Measurements from ENCODE around the gene ZFYVE28.

DNA sequence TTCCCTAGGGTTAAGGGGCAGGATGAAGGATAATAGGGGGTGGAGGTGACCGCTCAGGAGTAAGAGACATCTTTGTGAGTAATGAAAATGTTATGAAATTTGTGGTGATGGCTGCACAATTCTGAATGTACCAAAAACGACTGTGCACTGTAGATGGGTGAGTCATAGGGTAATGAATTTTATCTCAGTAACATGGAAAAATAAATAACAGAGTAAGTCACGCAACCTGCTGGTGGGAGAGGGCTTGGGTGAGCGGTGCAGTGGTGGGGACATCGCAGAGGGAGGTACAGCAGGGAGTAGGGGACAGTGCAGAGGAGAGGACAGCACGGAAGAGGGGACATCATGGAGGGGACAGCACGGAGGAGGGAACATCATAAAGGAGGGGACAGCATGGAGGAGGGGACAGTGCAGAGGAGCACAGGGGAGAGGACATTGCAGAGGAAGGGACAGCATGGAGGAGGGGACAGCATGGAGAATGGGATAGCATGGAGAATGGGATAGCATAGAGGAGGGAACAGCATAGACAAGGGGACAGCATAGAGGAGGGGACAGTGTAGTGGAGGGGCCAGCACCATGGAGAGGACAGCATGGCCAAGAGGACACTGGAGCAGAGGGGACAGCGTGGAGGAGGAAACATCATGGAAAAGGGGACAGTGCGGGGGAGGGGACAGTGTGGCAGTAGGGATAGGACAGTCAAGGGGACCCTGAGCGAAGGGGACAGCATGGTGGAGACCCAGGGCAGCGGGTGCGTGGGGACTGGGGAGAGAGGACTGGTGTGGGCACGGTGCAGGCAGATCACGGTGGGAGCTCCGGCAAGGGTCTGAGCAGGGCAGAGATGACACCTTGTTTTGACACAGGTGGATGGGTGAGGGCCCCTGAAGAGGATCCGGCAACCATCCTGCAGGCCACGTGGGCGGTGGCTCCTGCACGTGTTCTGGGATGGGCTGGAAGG, 88.1 kb downstream of the ZFYVE28 start:
- TF ChIP-seq, protein P1, sequence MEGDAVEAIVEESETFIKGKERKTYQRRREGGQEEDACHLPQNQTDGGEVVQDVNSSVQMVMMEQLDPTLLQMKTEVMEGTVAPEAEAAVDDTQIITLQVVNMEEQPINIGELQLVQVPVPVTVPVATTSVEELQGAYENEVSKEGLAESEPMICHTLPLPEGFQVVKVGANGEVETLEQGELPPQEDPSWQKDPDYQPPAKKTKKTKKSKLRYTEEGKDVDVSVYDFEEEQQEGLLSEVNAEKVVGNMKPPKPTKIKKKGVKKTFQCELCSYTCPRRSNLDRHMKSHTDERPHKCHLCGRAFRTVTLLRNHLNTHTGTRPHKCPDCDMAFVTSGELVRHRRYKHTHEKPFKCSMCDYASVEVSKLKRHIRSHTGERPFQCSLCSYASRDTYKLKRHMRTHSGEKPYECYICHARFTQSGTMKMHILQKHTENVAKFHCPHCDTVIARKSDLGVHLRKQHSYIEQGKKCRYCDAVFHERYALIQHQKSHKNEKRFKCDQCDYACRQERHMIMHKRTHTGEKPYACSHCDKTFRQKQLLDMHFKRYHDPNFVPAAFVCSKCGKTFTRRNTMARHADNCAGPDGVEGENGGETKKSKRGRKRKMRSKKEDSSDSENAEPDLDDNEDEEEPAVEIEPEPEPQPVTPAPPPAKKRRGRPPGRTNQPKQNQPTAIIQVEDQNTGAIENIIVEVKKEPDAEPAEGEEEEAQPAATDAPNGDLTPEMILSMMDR (IDR thresholded peaks at IDR 0.05): no peak
- no peak for TF ChIP-seq EZH2 (IDR thresholded peaks at IDR 0.05; ENCODE audit: borderline replicate concordance, insufficient read depth, low read depth, low read length, poor library complexity, severe bottlenecking)

Measured in B cell (primary cell).